ENCODE measurements around the gene SLC35F1. TPM values are rescaled to one million over a fixed set of nuclear protein-coding genes. Genes with fewer than 3 reads are reported as not detected.

The SLC35F1 gene
- total and polyA plus RNA-seq, 9 of the 15 experiments (the other 6 are each of a cell fraction or from before 2014, with no cell fraction given): 0.03 to 0.06 TPM; not detected in 7

- TF ChIP-seq PBX2 (CRISPR knock-in tag; IDR thresholded peaks at IDR 0.05; ENCODE audit: low read depth) (no peak), PBX2 (tag; conservative IDR thresholded peaks at IDR 0.05; ENCODE audit: low read depth) (no peak), RAD51 (IDR thresholded peaks at IDR 0.05; ENCODE audit: borderline replicate concordance, low read depth) (no peak), NFE2L1 (tag; IDR thresholded peaks at IDR 0.05; ENCODE audit: borderline replicate concordance, low read depth) (no peak)
These were observed 194.8 kb downstream of the SLC35F1 start (continued) for GRCh38 chr6:118101831-118102345.

GRCh38 chr6:118102401-118102800 is 195.3 kb downstream of the SLC35F1 start:
- TF ChIP-seq HDAC1 (IDR thresholded peaks at IDR 0.05) (no peak), NCOA6 (IDR thresholded peaks at IDR 0.05) (no peak), ZNF445 (CRISPR knock-in tag; IDR thresholded peaks at IDR 0.05; ENCODE audit: low read depth) (no peak), PURB (CRISPR knock-in tag; IDR thresholded peaks at IDR 0.05; ENCODE audit: low read depth) (no peak), KLF16 (IDR thresholded peaks at IDR 0.05) (no peak), PRDM10 (IDR thresholded peaks at IDR 0.05; ENCODE audit: partially characterized antibody) (no peak), ZBTB7A (IDR thresholded peaks at IDR 0.05; ENCODE audit: borderline replicate concordance, control insufficient read depth, low read depth, low read length) (no peak)
- ATAC-seq: no peak

More at GRCh38 chr6:118102401-118102800, 195.3 kb downstream of the SLC35F1 start:
- Histone ChIP-seq H3K36me3 (ENCODE audit: control insufficient read depth, insufficient read depth, low read length) (no peaks in the 10 kb centered on the region), H3K27me3 (ENCODE audit: control insufficient read depth in 2 of 2, insufficient read depth in 2 of 2, low read length in 2 of 2) (no peaks in the 10 kb centered on the region), H4K20me1 (replicated peaks; ENCODE audit: control insufficient read depth, insufficient read depth, low read length) (no peaks in the 10 kb centered on the region), H3K27ac (ENCODE audit: extremely low read depth, low read depth, low read length) (no peak overlapping the region), H3K9ac (ENCODE audit: insufficient read depth in 1 of 2, low read depth in 2 of 2, low read length in 2 of 2) (no peak overlapping the region), H3K4me3 (no peak overlapping the region), H3K9me3 (replicated peaks; ENCODE audit: control insufficient read depth, insufficient read depth, low read depth, low read length) (no peaks in the 10 kb centered on the region), H3K4me2 (ENCODE audit: insufficient read depth, low read length) (no peak overlapping the region), H2AFZ (ENCODE audit: low read depth, low read length) (no peak overlapping the region), H3K4me1 (replicated peaks in 1 of 2; ENCODE audit: control insufficient read depth in 2 of 2, insufficient read depth in 2 of 2, low read length in 2 of 2) (no peaks in the 10 kb centered on the region), H3K9me1 (ENCODE audit: control insufficient read depth, insufficient read depth, low read length) (no peaks in the 10 kb centered on the region), H3K79me2 (ENCODE audit: control insufficient read depth, insufficient read depth, low read length) (no peaks in the 10 kb centered on the region)
- DNase-seq (ENCODE audit: extremely low read depth in 1 of 4, low spot score in 3 of 4): no peak
- in situ Hi-C loops (cut with MboI) (no loop called here), intact Hi-C loops (cut with micrococcal nuclease) (no loop called here)
- WGBS (ENCODE audit: insufficient coverage, low coverage, missing lambda C conversion rate): 0% methylated on average over 2 of the region's 2 CpGs
- ChIA-PET POLR2A (no interaction called here), CTCF (ENCODE audit: low intra/inter-chr PET ratio) (no interaction called here)
- no peak for FAIRE-seq
- BruUV-seq (replicated peaks): no TSS peak
